Stomach (tissue), 4 donors: ENCODE data around the gene COL7A1.

ENCODE experiments used
- POLR2A ChIP-seq, 4 donors: fragments of 450-650 bp; IDR thresholded peaks; one replicate each; pipeline ENCODE4 v1.6.1; 2016; ENCODE audit warnings: antibody characterized with exemption in 4 of 4, control low read depth in 2 of 4, mild to moderate bottlenecking in 1 of 4, moderate library complexity in 1 of 4
- POLR2AphosphoS5 ChIP-seq, 3 donors: sonication (generic); formaldehyde crosslinking; IDR thresholded peaks; one replicate each; pipeline ENCODE4 v1.6.1; 2016; ENCODE audit warnings: antibody characterized with exemption in 3 of 3
- TF ChIP-seq, protein P1 (sequence below), 7 experiments: fragments of 450-650 bp in 4 of 7; fragments of 200-600 bp in 3 of 7; sonication (generic) in 3 of 7; IDR thresholded peaks; one replicate each; pipeline ENCODE4 v1.5.1; 2016 to 2019; ENCODE audit warnings: antibody characterized with exemption in 7 of 7, control low read depth in 2 of 7, mild to moderate bottlenecking in 1 of 7

DNA sequence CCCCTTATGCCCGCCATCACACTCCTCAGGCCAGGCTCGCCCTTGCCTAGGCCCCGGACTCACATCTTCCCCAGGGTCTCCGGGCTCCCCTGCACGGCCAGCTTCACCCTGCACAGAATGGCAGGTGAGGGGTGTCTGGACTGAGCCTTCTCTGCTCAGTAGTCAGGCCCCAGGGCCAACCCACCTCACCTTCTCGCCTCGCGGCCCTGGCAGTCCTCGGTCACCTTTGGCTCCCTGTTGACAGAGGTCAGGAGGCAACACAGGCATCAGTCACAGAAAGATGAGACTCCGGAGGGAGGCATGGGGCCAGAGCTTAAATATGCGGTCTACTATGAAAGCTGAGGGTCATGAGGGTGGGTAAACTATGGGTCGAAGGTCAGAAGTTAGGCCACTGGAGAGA lies 23.2 kb downstream of the COL7A1 start:
- TF ChIP-seq, protein P1, sequence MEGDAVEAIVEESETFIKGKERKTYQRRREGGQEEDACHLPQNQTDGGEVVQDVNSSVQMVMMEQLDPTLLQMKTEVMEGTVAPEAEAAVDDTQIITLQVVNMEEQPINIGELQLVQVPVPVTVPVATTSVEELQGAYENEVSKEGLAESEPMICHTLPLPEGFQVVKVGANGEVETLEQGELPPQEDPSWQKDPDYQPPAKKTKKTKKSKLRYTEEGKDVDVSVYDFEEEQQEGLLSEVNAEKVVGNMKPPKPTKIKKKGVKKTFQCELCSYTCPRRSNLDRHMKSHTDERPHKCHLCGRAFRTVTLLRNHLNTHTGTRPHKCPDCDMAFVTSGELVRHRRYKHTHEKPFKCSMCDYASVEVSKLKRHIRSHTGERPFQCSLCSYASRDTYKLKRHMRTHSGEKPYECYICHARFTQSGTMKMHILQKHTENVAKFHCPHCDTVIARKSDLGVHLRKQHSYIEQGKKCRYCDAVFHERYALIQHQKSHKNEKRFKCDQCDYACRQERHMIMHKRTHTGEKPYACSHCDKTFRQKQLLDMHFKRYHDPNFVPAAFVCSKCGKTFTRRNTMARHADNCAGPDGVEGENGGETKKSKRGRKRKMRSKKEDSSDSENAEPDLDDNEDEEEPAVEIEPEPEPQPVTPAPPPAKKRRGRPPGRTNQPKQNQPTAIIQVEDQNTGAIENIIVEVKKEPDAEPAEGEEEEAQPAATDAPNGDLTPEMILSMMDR (IDR thresholded peaks at IDR 0.05): no peak
- TF ChIP-seq POLR2AphosphoS5 (IDR thresholded peaks at IDR 0.05) (no peak), POLR2A (IDR thresholded peaks at IDR 0.05) (no peak)
